Measurements from ENCODE around the gene FRMD4B.

FRMD4B gene

DNA sequence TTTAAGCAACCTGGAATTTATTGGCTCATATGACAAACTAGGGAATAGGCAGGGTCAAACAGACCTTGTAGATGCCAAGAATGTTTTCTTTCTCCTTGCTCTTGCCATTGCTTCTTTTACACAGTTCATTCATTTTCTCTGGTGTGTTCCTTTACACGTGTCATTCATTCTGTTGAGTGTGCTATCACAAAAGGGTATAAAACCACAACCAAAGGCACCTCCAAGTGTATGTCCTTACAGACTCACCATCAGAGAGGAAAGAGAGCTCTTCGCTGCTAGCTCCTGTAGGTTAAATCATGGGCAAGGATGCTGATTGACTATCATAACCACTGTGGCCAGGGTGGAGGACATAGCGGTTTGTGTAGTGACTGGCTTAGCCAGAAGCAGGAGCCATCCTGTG is 19.2 kb upstream of the FRMD4B start:
- DNase-seq (ENCODE audit: low read depth): no peak

DNA sequence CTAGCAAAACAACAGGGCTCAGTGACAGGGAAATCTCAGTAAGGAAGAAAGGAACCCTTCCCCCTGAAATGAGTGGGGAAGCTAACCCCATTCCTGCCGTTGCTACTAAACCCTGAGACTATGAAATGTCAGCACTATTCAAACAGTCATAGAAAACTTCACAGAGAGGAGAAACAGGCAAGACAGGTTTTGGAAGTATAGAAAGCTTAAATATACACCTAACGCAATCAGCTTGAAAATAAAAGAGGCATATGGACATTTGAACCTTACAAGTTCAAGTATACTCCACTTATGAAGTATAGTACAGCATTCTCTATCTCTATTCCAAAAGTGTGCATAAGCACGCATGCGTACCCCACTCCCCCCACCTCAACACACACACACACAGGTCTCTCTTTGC is 17.6 kb upstream of the FRMD4B start:
- DNase-seq (ENCODE audit: low read depth): no peak

DNA sequence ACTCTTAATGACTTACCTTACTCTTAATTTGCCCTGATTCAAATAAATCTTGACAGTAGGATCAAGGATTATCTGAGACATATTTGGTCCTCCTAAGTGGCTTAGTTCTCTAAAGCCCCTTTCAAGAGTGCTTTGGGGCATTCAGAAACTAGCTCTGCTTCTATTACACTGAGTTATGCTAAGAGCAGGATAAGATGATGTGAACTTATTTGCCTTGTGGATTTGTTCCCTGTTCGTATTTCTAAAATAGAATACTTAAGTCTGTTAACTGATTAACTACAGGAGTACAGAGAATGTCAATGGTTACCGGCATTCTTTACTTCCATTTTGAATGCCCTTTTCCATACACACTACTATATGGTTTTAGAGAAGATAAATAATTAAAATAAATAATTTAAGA is 14.8 kb upstream of the FRMD4B start:
- DNase-seq (ENCODE audit: low read depth): no peak

DNA sequence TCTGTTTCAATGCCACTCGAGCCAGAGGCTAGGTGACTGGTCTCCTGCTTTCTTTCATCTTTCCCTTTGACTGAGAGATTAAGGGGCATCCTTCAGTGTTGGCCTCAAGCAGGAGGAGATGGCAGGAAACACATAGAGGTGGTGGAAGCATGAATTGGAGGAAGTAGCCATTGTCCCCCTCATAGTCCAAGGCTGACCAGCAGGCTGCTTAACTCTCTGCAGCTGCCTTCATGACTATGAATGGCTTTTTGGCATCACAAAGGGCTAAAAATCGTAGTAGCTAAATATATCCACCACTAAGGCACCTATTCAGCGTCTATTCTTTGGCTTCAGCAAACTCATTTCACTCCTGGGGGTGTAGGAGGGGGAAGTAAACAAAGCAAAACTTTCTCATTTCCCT is 7.0 kb upstream of the FRMD4B start:
- DNase-seq (ENCODE audit: low read depth): no peak

DNA sequence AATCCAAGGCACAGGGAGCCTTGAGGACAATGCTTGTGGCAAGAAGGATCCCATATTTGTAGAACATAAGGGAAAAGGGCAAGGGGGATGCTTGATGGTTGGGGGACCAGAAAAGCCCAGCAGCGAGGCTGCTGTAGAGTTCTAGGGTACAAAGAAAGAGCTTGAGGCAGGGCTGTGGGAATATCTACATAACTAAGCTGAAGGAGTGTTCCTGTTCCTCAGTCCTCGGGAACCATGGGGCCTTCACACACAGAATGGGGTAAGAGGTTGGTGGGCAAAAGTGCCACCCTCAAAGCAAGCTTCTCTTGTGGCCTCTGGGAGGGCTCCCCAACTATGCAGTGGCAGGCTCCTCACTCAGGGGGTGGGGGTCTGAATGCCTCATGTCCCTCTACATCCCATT is 6.5 kb upstream of the FRMD4B start:
- DNase-seq (ENCODE audit: low read depth): no peak

DNA sequence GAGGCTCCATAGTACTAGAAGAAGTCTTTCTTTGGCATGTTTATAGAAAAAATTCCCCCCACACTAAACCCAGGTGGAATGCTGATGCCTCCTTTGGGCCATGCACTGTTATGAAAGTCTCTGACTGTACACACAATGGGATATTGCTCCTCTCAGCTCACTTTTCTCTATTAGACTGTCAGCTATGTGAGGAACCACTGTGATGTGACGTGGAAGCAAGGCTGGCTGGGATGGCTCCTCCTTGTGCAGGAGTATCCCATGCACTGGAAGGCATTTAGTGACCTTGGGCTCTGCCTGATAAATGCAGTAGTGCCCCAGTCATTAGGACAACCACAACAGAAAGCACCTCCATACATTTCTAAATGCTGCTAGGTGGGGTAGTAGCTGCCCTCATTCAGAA is 5.7 kb upstream of the FRMD4B start:
- no peak for DNase-seq (ENCODE audit: low read depth)

DNA sequence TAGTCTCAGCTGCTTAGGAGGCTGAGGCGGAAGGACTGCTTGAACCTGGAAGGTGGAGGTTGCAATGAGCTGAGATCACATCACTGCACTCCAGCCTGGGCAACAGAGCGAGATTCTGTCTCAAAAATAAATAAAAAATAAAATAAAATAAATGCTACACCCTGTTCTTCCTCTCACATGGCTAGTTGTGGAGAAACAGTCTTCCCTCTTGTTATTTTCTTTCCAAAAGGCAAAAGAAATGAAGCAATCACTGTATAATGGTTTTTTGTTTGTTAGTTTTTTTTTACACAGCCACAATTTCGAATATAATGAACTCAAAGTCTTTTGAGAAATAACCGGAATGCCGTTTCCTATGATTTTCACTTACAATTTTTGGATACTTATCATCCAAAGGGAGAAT is 4.9 kb upstream of the FRMD4B start:
- no peak for DNase-seq (ENCODE audit: low read depth)

DNA sequence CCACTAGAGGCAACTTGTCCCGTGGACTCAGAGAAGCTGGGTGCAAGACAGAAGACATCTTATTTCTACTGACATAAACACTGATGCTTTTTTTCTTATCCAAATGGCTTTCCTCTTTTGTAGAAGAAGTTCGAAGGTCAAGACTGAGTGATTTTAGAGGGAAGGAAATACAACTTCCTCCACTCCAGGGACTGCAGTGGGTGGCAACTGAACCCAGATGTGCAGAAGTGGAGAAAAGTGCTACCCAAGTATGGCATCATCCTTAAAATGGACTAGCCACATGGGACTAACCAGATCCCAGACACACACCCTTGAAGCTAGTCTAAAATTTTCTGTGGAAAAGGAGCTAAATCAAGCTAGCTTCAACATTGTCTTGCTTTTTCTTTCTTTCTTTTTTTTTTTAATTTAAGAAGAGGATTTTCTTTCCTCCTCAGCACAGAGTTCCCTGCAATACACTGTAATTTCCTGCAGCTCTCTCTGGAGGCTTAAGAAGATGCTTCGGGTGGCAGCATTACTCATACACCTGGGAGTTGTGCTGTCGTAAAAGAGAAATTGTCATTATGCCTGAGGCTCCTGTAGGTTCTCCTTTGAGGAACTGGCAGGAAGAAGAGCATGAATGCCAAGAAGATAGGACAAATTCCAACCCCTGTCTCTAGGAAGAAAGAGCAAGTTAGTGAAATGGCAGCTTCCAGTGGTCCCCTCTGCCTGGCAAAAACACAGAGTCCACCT is 3.8 kb upstream of the FRMD4B start:
- DNase-seq (ENCODE audit: low read depth): no peak

DNA sequence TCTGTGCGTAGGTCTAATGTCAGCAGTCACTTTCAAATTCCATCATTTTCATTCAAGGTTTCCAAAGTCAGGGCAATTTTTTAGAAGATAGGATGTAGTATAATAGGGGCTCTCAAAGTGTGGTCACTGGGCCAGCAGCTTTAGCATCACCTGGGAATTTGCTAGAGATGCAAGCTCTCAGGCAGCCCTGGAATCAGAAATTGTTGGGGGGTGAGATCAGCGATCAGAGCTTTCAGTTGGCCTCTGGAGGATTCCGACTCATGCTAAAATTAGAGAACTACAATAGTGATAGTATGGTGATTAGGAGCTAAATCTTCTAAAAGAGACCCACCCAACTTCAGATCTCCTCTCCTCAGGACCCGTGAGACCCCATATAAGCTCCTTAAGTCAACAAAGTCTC is 2.4 kb upstream of the FRMD4B start:
- no peak for DNase-seq (ENCODE audit: low read depth)

DNA sequence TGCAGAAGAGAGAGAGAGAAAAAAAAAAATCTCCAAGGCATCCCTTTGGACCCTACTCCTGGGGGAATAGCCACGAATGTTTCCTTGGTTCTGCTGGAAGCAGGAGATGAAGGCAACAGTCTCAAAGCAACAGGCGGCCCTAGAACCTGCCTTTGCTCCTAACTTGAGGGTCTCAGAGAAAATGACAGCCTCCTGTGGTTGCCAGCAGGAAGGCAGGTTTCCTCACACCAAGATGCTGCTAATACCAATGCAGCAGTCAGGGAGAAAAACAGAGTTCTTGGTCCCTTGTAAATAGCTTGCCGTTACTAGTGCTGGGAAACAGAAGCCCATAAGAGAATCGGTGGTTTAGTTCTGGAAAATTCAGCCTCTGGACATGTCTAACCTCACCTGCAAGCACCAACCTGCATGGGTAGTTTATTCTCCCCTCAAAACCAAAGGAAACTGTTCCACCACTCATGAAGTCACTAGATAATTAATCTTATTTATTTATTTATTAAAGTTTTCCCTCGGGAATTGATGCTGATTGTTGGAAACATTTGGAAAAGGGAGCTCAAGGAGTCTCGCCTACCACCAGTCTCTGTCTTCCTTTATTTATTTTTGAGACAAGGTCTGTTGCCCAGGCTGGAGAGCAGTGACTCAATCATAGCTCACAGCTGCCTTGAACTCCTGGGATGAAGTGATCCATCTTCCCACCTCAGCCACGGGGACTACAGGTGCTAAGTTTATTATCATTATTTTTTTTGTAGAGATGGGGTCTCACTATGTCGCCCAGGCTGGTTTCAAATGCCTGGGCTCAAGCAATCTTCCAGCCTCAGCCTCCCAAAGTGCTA is 883 bp upstream of the FRMD4B start:
- no peak for DNase-seq (ENCODE audit: low read depth)

DNA sequence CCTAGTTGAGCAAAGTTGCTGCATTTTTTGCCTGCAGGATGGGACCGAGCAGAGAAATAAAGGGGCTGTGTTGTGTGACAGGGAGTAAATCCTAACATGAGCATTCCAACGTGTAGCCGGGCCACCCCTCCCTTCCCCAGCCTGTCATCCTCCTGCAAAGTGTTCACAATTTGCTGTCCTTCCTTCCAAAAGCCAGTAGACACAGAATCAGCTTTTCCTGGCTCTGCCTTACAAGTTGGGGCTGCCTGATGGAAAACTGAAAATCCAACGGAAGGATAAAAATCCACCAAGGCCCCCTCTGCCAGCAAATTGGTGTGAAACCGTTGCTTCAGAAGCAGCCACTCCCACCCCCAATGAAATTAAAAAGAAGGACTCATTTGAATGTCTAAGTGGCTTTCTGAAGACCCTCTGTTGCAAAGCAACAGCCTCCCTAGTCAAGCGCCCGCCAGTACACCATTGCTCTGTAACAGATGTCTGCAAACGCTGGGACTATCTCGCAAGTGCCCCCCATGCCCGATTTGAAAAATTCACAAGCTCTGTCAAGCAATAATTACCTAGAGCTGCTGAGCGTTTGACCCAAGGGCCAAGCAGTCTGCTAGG is 665 bp downstream of the FRMD4B start:
- DNase-seq (ENCODE audit: low read depth): no peak

DNA sequence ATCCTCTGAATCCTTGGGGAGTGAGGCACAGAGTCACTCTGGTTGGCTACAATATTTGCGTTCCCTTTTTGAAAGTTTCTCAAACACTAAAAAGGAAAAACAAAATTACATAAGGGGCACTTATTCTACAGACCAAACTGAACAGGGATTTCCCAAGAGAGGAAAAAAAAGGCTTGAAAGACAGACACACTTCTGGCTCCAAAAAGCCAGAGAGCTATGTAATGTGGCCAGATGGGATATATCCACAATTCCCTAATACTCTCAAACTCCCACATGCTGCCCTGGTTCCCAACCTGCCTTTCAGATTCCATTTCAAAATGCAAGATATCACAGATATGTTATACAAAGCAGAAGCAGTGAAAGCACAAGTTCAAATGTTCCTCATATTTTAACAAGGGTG is 1.6 kb downstream of the FRMD4B start:
- DNase-seq (ENCODE audit: low read depth): no peak

DNA sequence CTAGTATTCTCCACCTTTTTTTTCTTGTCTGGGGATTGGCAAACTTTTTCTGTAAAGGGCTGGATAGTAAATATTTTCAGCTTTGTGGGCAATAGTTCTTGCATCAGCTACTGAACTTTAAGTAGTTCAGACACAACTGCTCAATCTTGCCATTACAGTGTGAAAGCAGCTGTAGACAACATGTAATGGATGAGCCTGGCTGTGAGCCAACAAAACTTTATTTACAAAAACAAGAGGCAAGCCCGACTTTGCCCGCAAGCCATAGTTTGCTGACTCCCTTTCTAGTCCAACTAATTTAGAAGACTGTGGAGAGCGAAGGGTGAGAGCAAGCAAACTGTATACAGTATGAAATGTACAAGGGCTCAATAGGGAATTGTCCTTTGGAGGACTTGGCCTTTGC is 6.2 kb downstream of the FRMD4B start:
- no peak for DNase-seq (ENCODE audit: low read depth)

DNA sequence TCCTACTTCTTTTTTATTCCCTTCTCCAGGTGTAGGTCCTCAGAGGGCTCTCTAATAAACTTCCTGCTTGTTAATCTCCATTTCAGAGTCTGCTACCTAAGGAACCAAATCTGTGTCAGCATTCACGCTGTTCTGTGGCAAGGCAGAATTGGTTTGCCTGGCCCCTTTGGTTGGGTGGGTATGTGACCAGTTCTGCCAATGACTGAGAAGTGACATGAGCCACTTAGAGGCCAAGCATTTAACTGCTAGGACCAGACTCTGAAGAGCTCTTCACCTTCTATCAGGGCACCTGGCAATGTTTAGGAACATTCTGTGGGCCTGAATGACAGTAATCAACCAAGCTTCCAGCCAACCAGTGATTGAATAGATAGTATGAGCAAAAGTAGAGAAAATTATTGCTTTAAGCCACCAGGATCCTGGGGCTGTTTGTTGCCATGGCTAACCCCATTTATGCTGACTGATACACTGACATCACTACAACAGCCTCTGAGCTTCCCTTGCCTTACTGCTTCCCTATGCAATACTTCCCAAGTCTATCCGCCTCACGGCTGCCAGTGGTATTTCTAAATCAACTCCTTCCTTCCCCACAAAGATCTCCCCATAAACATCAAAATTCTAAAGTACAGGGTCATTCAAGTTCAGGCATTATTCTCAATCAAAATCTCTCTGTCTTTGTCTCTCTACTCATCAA is 7.6 kb downstream of the FRMD4B start:
- DNase-seq (ENCODE audit: low read depth): no peak

DNA sequence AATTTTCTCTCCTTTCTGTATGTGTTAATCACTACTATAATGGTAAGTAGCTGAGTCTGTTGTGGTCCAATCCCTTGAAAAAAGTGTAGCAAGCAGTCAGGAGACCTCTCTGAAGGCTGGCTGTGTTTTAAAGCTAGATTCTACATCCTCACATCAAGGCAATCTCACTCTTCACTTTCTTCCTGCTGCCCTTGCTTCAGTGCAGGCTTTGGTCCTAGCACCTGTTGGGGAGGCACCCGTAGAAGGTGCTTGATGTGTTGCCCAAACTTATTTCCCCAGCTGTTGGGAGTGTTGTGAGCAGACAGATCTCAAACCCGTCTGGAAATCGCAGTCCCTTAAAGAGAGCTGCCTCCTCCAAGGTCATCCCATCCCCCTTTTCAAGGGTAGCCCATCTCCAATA is 8.6 kb downstream of the FRMD4B start:
- no peak for DNase-seq (ENCODE audit: low read depth)

DNA sequence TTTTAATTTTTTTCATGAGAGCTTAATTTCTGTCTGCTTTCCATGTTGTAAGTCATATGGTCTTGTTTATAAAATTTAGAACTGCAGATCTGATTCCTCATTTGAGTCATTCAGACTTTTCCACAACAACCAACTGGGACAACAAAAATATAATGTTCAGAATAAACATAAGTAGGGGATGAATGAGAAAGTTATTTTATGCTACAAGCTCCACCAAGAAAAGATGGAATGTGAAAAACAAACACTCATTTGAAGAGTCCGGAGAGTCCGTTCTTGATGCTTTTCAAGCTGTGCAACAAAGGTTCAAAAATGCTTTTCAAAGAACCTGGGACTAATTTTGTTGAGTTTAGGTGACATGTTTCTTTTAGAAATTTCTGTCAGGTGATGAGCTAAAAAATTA is 9.2 kb downstream of the FRMD4B start:
- no peak for DNase-seq (ENCODE audit: low read depth)

DNA sequence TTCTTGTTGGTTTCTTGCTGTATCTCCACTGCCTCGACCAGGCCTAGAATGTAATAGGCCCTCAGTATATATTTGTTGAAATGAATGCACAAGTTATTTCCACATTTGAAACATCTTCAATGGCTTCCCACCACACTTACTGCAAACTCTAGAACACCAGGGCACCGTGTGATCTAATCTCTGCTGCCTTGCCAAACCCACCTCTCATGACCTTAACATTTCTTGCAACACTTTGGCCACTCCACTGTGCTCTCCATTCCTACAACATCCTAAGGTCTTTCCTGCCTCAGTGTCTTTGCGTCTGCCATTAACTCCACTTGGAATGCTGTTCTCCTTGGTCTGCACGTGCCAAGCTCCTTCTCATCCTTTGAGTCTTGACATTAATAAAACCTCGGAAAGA is 14.1 kb downstream of the FRMD4B start:
- DNase-seq (ENCODE audit: low read depth): no peak

DNA sequence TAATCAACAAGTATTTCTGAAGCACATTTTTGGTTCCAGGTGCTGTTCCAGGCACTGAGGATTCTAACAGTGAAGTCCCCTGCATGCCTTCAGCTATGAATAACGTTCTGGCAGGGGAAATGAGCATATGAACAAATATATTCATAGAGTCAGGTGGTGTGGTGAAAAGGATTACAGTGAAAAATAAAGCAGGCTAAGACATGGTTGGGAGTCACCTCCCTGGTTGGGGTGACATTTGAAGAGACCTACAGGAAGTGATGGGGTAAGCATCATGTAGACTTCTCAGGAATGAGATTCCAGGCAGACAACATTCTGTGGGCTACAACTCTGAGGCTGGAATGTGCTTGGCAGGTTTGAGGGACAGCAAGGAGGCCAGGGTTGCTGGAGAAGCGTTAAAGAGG is 15.0 kb downstream of the FRMD4B start:
- no peak for DNase-seq (ENCODE audit: low read depth)

DNA sequence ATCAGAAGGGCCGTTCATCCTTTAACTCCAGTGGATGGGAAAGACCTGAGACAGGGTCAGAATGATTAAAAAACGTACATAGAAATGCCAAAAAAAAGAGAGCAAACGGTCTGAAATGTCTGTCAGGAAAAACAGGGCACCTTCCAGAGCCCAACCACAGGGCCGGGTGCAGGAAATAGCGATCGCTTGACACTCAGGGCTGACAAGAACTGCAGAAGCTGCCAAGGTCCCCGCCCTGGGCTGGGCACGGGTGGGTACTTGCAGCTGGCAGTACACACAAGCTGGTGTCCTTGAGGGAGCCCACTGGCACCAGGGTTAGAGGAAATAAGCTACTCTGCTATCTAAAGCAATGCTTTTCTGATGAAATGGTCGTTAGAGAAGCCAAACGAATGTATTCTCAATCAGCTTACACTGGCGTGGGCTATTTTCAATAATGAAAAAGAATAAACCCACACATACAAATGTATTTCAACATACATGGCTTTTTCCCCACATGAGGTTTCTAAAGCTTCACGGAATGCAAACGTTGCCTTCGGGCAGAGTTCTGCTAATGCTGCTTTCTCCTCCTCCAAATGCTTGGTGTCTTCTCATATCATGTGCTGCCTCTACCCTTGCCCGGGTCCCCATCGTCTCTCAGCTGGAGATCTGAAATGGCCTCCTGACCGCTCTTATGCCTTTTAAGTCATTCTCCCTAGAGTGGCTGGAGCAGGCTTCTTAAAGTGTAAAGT is 15.6 kb downstream of the FRMD4B start:
- DNase-seq (ENCODE audit: low read depth): no peak

DNA sequence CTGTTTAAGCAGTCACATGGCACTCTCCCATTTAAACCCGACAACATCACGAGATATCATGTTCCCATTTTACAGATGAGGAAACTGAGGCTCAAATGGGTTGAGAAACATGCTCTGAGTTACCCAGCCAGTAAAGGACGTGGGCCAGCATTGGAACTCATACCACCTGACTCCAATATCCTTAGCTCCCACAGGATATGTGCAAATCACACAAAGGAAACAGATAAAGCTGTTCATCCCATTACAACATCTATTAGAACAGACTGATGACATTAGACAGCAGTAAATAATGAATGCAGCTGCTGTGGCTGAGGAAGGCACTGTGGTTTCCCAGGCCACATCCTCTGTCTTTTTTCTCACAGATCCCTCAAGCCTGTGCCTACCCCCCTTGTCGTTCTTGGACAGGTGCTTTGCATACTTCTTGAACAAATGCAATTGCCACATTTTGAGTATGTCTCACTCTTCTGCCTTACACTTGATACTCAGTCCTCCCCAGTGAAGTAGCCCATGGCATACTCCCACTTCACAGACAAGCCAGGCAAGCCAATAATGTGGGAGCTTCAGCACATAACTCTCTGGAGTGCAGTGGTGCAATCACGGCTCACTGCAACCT is 17.7 kb downstream of the FRMD4B start:
- DNase-seq (ENCODE audit: low read depth): no peak

DNA sequence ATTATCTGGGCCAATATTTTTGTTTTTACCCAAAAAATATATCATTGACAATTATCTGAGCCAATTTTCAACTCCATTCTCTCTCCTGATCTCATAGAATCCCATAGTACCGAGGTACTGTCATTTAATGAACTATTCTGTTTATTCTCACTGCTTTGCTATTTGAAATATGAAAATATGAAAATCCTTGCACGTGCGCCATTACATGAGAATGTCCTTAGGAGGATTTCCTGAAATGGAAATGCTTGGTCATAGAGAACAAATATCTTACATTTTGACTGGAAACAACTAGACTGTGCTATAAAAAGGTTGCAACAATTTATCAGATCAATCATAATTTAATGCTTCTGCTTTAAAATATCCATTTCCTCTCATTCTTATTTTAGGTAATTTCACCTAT is 18.3 kb downstream of the FRMD4B start:
- no peak for DNase-seq (ENCODE audit: low read depth)

DNA sequence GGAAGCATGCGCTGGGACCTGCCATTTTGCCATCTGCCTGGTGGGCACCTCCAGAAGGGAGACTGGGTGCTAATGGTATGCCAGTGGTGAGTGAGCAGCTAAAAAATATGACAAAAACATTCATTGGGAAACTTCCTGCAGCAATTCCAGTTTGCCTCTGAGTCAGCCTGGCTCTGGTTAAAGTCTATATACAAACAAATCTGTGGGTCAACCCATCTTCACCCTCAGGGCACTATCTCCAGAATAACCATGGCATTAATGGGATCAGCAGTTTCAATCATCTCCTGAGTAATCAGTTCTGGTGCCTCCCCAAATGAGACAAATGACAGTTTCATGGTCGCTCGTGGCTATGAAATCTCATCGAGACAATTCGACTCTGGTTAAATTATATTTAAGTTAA is 21.5 kb downstream of the FRMD4B start:
- DNase-seq (ENCODE audit: low read depth): no peak

All from stimulated activated CD8-positive, alpha-beta memory T cell treated with anti-CD3 and anti-CD28 coated beads, Interleukin-12 subunit alpha, Interleukin-12 subunit beta, amount 100 ng/mL, for 1 hour (primary cell).